AG04450 (cell line): ENCODE results near the gene MOSPD2. TPM values are rescaled to one million over a fixed set of nuclear protein-coding genes. Genes with fewer than 3 reads are reported as not detected.
A peak's percentile ranks its signal among the peaks of the same experiment; 100 is the strongest.

Experiments used
- CTCF ChIA-PET: fragments of 300-600, 350-600 bp; formaldehyde crosslinking; extraction: SDS; loops from one replicate; lab custom pipeline; 2022; ENCODE audit warnings: antibody characterized with exemption, inconsistent platforms; lab: Charles Lee
- POLR2A ChIA-PET: fragments of 350-600 bp; formaldehyde crosslinking; extraction: SDS; loops from one replicate; lab custom pipeline; 2021; ENCODE audit warnings: antibody characterized with exemption, inconsistent platforms; lab: Yijun Ruan, JAX
- DNase-seq: peaks from one replicate; pipeline ENCODE4 v3.0.0-alpha.2; 2011; ENCODE audit warnings: low read depth, low spot score
- H3K27ac ChIP-seq: one replicate; pipeline ENCODE4 v1.5.1; 2012; ENCODE audit warnings: low read depth, low read length, control low read depth
- H3K27me3 ChIP-seq: one replicate; pipeline ENCODE4 v1.6.0; 2012; ENCODE audit warnings: low read length; ENCODE audit not compliant: control insufficient read depth, insufficient read depth
- H3K4me3 ChIP-seq: 2 replicates; pipeline ENCODE4 v1.5.1; 2011; ENCODE audit warnings: mild to moderate bottlenecking, low read depth, low read length, control low read depth
- H3K9me3 ChIP-seq: 2 replicates; pipeline ENCODE4 v1.5.1; 2012; ENCODE audit warnings: low read length; ENCODE audit not compliant: control insufficient read depth, insufficient read depth
- polyA plus RNA-seq: library from polyadenylated mRNA; depleted of rRNA; stranded (reverse); fragments of >200 nt; gene quantifications from 2 replicates; pipeline ENCODE4 v1.2.3, GENCODE V29; 2011
- TF ChIP-seq, protein P1 (sequence below): IDR thresholded peaks from 2 replicates; pipeline ENCODE4 v1.5.1; 2011; ENCODE audit warnings: low read depth, low read length, control low read depth, inconsistent platforms

Gene MOSPD2
- polyA plus RNA-seq, 1 experiment = 36.1 TPM

DNA sequence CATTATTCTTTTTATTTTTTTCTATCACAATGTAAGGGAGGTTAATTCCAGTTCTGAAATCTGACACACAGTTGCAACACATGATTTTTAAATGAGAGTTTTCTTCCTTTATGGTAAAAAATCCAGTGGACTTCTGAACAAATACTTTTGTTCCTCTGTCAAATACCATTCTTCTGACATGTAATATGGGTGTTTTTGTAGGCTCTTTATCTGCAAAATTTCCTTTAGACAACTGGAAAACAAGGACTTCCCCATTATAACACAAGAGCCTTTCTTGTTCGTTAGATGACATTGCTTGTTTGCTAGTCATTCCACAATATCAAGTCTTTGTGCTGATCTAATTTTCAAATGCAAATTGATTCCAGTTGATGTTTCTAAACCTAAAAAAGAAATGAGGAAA lies 8.0 kb upstream of the MOSPD2 start:
- TF ChIP-seq, protein P1, sequence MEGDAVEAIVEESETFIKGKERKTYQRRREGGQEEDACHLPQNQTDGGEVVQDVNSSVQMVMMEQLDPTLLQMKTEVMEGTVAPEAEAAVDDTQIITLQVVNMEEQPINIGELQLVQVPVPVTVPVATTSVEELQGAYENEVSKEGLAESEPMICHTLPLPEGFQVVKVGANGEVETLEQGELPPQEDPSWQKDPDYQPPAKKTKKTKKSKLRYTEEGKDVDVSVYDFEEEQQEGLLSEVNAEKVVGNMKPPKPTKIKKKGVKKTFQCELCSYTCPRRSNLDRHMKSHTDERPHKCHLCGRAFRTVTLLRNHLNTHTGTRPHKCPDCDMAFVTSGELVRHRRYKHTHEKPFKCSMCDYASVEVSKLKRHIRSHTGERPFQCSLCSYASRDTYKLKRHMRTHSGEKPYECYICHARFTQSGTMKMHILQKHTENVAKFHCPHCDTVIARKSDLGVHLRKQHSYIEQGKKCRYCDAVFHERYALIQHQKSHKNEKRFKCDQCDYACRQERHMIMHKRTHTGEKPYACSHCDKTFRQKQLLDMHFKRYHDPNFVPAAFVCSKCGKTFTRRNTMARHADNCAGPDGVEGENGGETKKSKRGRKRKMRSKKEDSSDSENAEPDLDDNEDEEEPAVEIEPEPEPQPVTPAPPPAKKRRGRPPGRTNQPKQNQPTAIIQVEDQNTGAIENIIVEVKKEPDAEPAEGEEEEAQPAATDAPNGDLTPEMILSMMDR = no peak
- ChIA-PET POLR2A (no interaction called here), CTCF (no interaction called here)
- Histone ChIP-seq H3K27me3 (no peaks in the 10 kb centered on the region), H3K4me3 (no peak overlapping the region), H3K9me3 (no peaks in the 10 kb centered on the region), H3K27ac (no peak overlapping the region)
- no peak for DNase-seq

DNA sequence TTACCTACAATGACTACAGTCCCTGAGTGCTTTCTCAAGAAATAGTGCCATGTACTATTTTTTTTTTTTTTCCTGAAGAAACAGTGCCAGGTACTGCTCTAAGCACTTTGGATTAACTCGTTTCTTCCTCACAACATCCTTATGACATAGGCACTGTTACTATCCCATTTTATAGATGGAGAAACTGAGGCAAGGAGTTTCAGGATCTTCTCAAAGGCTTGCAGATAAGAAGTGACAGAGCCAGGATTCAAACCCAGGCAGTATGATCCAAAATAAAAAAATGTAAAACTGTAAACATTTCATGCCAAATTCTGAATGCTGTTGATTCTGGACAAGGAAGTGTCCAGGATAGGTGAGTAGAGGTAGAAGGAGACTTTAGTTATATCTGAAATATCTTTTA lies 1.5 kb upstream of the MOSPD2 start:
- ChIA-PET CTCF (no interaction called here), POLR2A (interaction anchor here (0.7 kb wide), 1 partner anchor 254 kb away, joined by 3 read pairs; no protein-coding TSS in a partner anchor)
- no peak overlapping the region for H3K4me3 ChIP-seq
- DNase-seq = no peak
- TF ChIP-seq, protein P1 = no peak
- H3K27ac ChIP-seq = no peak overlapping the region
- H3K9me3 ChIP-seq = no peaks in the 10 kb centered on the region
- H3K27me3 ChIP-seq = no peaks in the 10 kb centered on the region

DNA sequence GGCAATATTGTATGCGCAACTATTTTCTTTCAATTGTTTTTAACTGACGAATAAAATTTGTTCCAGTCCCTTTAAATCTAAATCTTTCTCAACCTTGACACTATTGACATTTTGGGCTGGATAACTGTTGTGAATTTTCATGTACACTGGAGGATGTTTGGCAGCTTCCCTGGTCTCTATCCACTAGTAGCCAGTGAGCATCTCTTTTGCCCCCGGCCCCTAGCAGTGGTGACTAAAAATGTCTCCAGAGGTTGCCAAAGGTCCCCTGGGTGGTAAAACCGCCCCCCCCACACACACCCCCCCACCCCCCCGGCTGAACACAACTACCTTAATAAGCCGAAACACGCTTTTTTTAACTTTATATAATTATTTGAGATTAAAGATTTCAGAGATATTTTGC lies 866 bp upstream of the MOSPD2 start:
- Histone ChIP-seq H3K27me3 (no peaks in the 10 kb centered on the region), H3K27ac (no peak overlapping the region), H3K9me3 (no peaks in the 10 kb centered on the region), H3K4me3 (peak overlapping the region; percentile 77)
- ChIA-PET CTCF (no interaction called here), POLR2A (interaction anchor here (1.0 kb wide), 1 partner anchor 48 kb away, joined by 5 read pairs; no protein-coding TSS in a partner anchor)
- DNase-seq = no peak
- TF ChIP-seq, protein P1 = no peak

DNA sequence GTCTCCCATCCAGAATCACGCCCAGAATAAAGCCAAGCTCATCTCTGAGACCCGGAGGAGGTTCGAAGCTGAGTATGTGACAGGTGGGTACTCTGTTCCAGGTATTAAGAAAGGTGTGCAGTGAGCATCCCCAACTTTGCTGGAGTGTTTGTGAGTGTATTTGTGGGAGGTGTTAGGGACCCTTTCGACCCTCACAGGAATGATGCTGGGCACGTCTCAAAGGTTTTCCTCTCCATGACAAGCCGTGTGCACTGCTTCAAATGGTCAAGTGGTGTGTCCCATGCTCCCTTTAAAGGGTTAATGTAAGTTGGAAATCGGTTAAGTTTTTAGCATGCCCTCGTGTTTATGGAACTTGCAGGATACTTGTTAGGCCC lies 442 bp downstream of the MOSPD2 start:
- ChIA-PET CTCF (no interaction called here), POLR2A (interaction anchor here (1.0 kb wide), 1 partner anchor 46 kb away, joined by 5 read pairs; no protein-coding TSS in a partner anchor)
- Histone ChIP-seq H3K27ac (no peak overlapping the region), H3K9me3 (no peaks in the 10 kb centered on the region), H3K4me3 (peak overlapping the region; percentile 78), H3K27me3 (no peaks in the 10 kb centered on the region)
- DNase-seq = no peak
- TF ChIP-seq, protein P1 = no peak

DNA sequence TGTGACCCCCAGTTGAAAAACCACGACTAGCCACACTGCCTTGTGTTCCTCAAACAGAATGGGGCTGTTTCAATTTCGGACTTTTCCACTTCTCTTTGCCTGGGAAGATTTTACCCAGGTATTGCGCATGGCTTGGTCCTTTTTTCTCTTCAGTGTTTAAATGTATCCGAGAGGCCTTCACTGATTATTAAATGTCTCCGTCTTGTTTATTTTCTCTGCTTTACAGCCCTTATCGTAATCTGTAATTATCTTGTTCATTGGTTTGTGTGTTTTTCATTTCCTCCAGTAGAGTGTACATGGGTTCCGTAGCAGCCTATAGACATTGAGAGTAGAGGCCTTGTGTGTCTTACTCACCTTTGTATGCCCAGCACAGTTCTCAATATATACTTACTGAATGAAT lies 2.4 kb downstream of the MOSPD2 start:
- H3K27me3 ChIP-seq = no peaks in the 10 kb centered on the region
- DNase-seq = no peak
- H3K4me3 ChIP-seq = no peak overlapping the region
- TF ChIP-seq, protein P1 = no peak
- H3K27ac ChIP-seq = no peak overlapping the region
- POLR2A ChIA-PET = no interaction called here
- CTCF ChIA-PET = no interaction called here
- no peaks in the 10 kb centered on the region for H3K9me3 ChIP-seq
